Peyer's patch (tissue), 4 donors: ENCODE data around the gene GKN1.

Experiments
- CTCF ChIP-seq, 6 experiments: fragments of 450-650 bp in 4 of 6; fragments of 200-600 bp in 2 of 6; sonication (generic) in 1 of 6; IDR thresholded peaks; one replicate each; pipeline ENCODE4 v1.5.1; 2017 to 2019; ENCODE audit warnings: antibody characterized with exemption in 6 of 6, mild to moderate bottlenecking in 3 of 6, moderate library complexity in 1 of 6
- POLR2A ChIP-seq, 2 donors: fragments of 450-650 bp; IDR thresholded peaks; one replicate each; pipeline ENCODE4 v1.5.1; 2017; ENCODE audit warnings: antibody characterized with exemption in 2 of 2, mild to moderate bottlenecking in 2 of 2, moderate library complexity in 2 of 2

GRCh38 chr2:68987021-68987503, 12.6 kb downstream of the GKN1 start:
- TF ChIP-seq CTCF (IDR thresholded peaks at IDR 0.05) = no peak
- TF ChIP-seq POLR2A (IDR thresholded peaks at IDR 0.05) = no peak
